HG02943 (cell line): ENCODE measurements around the gene ZNF521.
"Not testable (repeated sequence)": the region's sequence is repeated elsewhere in the genome, so short reads cannot be mapped to it uniquely, and the experiment has no call there.

Experiments
- ATAC-seq: cut with Tn5 transposase; IDR thresholded peaks from one replicate; pipeline ENCODE4 v1.9.1; 2021; ENCODE audit warnings: mild to moderate bottlenecking, low read depth, moderate library complexity; ENCODE audit not compliant: unreplicated experiment

Gene ZNF521

GRCh38 chr18:25295624-25296138 is 56.3 kb downstream of the ZNF521 start:
- ATAC-seq: no peak

DNA sequence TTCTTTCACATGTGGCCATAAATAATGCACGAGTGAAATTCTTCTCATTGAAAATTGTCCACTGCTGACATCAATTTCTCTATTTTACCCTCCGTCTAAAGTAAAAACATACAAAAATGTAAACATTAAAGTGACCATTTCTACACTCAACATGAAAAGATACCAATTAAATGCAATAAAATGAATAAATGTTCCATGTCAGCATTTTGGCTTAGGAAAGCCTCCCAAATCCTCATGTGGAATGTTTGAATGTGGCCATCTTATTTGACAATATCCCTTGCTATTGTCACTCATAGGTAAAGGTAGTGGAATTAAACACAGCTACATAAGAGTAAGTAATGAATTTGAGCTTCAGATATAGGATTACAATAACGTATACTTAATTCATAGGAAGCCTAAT is 60.8 kb downstream of the ZNF521 start:
- no peak for ATAC-seq

GRCh38 chr18:25289001-25289631 is 62.9 kb downstream of the ZNF521 start:
- no peak for ATAC-seq

DNA sequence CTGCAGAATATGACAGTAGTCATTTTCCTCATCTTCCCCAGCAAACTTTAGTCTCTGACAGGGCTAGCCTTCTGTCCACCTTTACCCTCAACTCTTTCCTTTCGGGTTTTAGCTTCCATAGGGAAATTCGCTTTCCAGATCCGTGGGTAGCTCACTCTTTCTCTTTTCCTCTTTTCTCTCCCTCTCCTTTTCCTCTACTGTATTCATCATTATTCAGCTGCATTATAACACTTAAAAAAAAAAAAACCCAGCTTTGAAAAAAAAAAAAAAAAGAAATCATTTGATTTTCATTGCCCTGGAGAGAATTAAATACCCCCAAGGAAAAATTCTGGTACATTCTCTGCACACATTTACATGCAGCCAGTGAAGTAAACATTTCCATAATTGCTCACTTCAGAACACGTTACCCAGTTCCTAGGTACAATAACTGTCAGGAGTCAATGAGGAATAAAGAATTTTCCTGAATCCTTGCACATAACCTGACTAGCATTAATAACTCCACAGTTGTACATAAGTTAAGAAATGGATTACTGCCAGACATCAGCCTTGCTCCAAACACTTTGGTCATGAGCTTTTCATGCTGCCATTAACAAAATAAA is 63.5 kb downstream of the ZNF521 start:
- ATAC-seq: no peak

DNA sequence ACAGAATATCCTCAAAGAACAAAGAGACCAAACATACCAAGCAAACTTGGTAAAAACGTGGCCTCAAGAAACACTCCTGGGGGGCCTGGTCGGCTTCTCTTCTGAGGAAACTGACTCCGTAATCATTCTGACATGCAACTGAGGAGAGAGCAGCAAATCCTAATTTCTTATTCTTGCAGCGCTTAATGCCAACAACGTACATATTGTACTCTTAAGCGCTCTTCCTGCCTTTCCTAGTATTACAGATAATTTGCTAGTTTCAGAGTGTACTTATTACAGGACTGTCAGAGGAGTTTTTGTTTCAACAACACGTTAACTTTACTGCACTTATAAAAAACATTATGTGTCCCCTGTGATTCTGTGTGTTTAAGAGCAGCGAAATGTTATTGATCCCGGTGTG is 64.9 kb downstream of the ZNF521 start:
- ATAC-seq: no peak

GRCh38 chr18:25284861-25285550 is 67.0 kb downstream of the ZNF521 start:
- no peak for ATAC-seq

GRCh38 chr18:25284281-25284680 is 67.7 kb downstream of the ZNF521 start:
- no peak for ATAC-seq

- ATAC-seq: no peak
Observed at GRCh38 chr18:25283781-25284180, 68.2 kb downstream of the ZNF521 start.

GRCh38 chr18:25282896-25283703 is 68.9 kb downstream of the ZNF521 start:
- ATAC-seq: no peak

- ATAC-seq: no peak
Observed at GRCh38 chr18:25282282-25282681, 69.7 kb downstream of the ZNF521 start.

DNA sequence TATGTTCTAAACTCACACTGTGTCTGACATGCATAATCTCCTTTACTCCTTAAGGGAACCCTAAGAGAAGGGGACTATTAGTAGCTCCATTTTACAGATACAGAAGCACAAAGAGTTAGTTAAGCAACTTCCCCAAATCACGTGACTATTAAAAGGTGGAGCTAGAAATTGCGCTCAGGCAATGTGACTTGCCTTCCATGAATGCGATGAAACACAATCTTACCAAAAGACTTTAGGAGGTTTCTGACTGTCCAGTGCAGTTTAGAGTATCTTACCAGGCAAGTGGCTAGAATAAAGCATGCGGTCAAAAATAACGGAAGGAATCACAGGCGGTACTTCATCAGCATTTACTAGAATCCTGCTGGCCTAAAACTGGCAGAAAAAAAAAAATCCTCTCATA is 70.4 kb downstream of the ZNF521 start:
- no peak for ATAC-seq

DNA sequence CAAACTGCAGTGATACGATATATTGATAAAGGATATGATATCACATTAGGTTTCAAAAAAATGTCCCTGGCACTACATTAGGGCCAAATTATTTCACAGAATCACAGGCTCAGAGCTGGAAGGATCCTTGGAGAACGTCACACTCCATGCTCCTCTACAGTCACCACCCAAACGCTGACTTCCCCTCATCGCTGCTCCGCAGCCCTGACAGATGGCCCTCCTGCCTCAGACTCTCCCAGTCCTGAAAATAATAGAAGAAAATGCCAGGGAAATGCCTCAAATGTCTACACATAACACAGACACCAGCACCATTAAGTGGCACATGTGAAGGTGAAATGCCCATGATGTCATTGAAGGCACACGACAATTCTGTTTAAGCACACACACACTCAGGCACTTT is 72.0 kb downstream of the ZNF521 start:
- ATAC-seq: no peak

DNA sequence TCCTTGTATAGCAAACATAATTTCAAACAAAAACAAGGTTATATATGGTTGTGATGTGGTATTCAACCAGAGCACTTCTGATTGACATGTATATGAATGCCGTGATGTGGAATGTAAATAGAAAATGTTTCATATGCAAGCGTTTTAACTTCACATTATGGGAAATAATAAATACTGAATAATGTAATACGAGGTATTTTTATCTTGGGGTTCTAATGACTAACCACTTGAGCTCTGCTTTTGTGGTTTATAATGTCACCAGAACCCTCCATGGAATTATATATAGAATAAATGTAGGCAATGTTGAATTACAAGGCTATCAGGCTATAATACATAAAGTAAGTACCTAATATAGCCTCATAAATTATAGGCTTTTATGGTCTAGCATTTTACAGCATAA is 72.4 kb downstream of the ZNF521 start:
- no peak for ATAC-seq

- no peak for ATAC-seq
Observed at GRCh38 chr18:25279133-25279532, 72.8 kb downstream of the ZNF521 start.

GRCh38 chr18:25278394-25278793 is 73.6 kb downstream of the ZNF521 start:
- ATAC-seq: no peak

GRCh38 chr18:25275412-25276001 is 76.5 kb downstream of the ZNF521 start:
- no peak for ATAC-seq

DNA sequence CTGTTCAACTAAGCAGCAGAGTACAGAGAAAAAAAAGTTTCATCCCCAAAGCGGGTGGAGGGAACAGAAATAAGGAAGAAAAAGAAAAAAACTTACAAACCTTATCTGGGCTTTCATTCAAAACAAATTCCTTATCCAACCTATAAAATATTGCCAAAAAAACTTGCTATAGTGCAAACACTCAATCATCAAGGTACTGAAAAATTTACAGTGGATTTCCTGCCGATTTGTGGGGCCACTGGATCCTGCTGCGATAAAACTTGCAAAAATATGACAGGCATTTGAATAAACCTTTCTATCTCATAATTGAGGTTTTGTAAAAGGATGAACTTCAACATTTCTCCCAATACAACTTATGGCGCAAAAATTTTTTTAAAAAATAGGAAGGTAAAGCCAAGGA is 77.0 kb downstream of the ZNF521 start:
- ATAC-seq: no peak

- ATAC-seq: not testable (repeated sequence)
Observed at GRCh38 chr18:25266931-25267527, 84.9 kb downstream of the ZNF521 start.

DNA sequence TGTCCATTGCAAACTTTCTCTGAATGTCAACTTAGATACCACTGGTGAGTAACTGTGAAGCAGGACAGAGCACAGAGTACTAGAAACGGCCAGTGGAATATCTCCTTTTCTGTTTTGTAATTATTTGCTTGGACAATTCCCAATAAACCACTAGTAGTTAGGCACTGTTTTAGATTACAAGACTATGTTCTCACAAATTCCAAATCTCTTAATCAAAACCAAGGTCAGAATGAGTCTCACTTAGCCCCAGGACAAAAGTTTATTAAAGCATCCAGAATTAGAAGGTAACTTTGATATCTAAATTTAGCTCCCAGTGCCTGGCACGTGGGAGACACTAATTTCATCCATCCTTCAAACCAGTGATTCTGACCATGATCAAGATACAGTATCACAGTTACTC is 89.0 kb downstream of the ZNF521 start:
- no peak for ATAC-seq

- ATAC-seq: no peak
Observed at GRCh38 chr18:25261768-25262167, 90.2 kb downstream of the ZNF521 start.
